ENCODE data around the gene GPR137B. TPM values are rescaled to one million over a fixed set of nuclear protein-coding genes. Genes with fewer than 3 reads are reported as not detected.

The GPR137B gene
- total RNA-seq: 16.1 TPM

GRCh38 chr1:236142253-236143103 lies at the start of gene GPR137B:
TSS of gene GPR137B (plus strand) at chr1:236142539. CDS start at chr1:236142623, 84 bp downstream.
- DNase-seq: peak; percentile 42

- no peak for DNase-seq
Observed at GRCh38 chr1:236092899-236093298, 49.4 kb upstream of the GPR137B start.

GRCh38 chr1:236095705-236096520 lies 46.4 kb upstream of the GPR137B start:
- no peak for DNase-seq

GRCh38 chr1:236096660-236097482 lies 45.5 kb upstream of the GPR137B start:
- DNase-seq: peak; percentile 85

- DNase-seq: no peak
Observed at GRCh38 chr1:236098267-236098666, 44.1 kb upstream of the GPR137B start.

- DNase-seq: peak; percentile 51
Observed at GRCh38 chr1:236099355-236099974, 42.9 kb upstream of the GPR137B start.

GRCh38 chr1:236100799-236101198 lies 41.5 kb upstream of the GPR137B start:
- no peak for DNase-seq

GRCh38 chr1:236101233-236102200 lies 40.8 kb upstream of the GPR137B start:
- DNase-seq: no peak

- DNase-seq: no peak
Observed at GRCh38 chr1:236102611-236103010, 39.7 kb upstream of the GPR137B start.

GRCh38 chr1:236103059-236103458 lies 39.3 kb upstream of the GPR137B start:
- DNase-seq: no peak

GRCh38 chr1:236103646-236104218 lies 38.6 kb upstream of the GPR137B start:
- peak; percentile 69 for DNase-seq

GRCh38 chr1:236107121-236107907 lies 35.0 kb upstream of the GPR137B start:
- DNase-seq: no peak

- no peak for DNase-seq
Observed at GRCh38 chr1:236108027-236108648, 34.2 kb upstream of the GPR137B start.

GRCh38 chr1:236110137-236110536 lies 32.2 kb upstream of the GPR137B start:
- DNase-seq: no peak

GRCh38 chr1:236111527-236112331 lies 30.6 kb upstream of the GPR137B start:
- DNase-seq: no peak

- no peak for DNase-seq
Observed at GRCh38 chr1:236112332-236112627, 30.1 kb upstream of the GPR137B start.

- DNase-seq: no peak
Observed at GRCh38 chr1:236113324-236114032, 28.9 kb upstream of the GPR137B start.

Measured in skin of body (tissue), 2 donors.